Ishikawa (cell line): ENCODE results near the gene COX7B2.

ENCODE experiments used
- CREB1 ChIP-seq: IDR thresholded peaks from 2 replicates; pipeline ENCODE4 v1.6.1; 2012; ENCODE audit warnings: low read depth
- EGR1 ChIP-seq: IDR thresholded peaks from 2 replicates; pipeline ENCODE4 v1.6.1; 2012
- EP300 ChIP-seq: IDR thresholded peaks from 2 replicates; pipeline ENCODE4 v1.6.1; 2012; ENCODE audit warnings: borderline replicate concordance
- FOXM1 ChIP-seq: IDR thresholded peaks from 2 replicates; pipeline ENCODE4 v1.6.1; 2012; ENCODE audit warnings: low read depth, borderline replicate concordance
- MAX ChIP-seq: IDR thresholded peaks from 2 replicates; pipeline ENCODE4 v1.6.1; 2012
- RAD21 ChIP-seq: IDR thresholded peaks from 2 replicates; pipeline ENCODE4 v1.6.1; 2012; ENCODE audit warnings: low read depth
- TEAD4 ChIP-seq: IDR thresholded peaks from 2 replicates; pipeline ENCODE4 v1.6.1; 2012

GRCh38 chr4:46934726-46935125 lies 25.7 kb upstream of the COX7B2 start:
- no peak for TF ChIP-seq CREB1
- no peak for TF ChIP-seq FOXM1
- TF ChIP-seq TEAD4: no peak
- no peak for TF ChIP-seq MAX
- TF ChIP-seq EGR1: no peak
- TF ChIP-seq EP300: no peak
- no peak for TF ChIP-seq RAD21
